Measurements from ENCODE around the gene KDM2B.
A peak's percentile ranks its signal among the peaks of the same experiment; 100 is the strongest.

The KDM2B gene

DNA sequence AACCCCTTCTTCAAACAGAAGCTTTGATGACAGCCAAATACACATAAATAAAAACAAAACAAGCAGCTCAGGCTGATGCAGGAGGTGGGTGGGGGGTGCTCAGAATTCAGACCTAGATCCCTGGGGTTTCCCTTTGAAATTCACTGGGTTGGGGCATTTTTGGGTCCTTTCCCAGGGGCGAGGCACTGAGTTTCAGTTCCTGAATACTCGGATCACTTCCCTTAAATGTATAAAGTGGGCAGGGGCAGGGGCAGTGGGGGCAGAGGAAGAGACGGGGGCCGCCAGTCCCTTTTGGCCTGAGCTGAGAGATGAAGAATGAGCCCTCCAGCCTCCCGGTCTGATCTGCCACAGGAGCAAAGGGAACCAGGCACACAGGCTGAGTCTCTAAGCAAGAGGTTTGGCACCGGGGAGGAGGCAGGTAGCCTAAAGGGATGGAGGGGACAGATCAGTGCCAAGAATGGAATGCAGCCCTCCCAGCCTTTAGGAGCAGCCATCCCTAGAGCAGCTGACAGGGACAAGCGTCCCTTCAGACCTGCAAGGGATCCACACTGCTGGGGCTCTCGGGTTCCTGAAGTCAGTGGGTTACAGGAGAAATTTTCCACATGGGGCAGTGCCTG, 20.3 kb downstream of the KDM2B start:
- ATAC-seq, result peak in 1 of 2 donors; percentile 36

DNA sequence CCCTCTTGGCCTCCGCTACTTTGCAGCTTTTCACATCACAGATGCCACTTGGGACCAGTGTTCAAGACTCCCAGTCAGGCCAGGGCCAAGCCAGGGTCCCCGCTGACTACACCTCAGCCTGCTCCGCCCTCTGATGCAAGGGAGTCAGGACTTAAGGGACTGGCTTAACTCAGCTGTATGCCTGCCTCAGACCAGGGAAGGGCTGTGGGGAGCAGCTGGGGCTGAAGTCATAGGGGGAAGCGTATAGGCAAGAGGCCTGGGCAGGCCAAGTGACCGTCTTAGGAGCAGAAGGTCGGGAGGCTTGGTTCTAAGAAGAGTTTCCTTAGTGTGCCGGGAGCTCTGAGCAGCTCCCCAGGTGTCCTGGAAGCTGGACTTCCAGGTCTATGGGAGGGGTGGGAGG, 21.9 kb downstream of the KDM2B start:
- no peak for ATAC-seq

DNA sequence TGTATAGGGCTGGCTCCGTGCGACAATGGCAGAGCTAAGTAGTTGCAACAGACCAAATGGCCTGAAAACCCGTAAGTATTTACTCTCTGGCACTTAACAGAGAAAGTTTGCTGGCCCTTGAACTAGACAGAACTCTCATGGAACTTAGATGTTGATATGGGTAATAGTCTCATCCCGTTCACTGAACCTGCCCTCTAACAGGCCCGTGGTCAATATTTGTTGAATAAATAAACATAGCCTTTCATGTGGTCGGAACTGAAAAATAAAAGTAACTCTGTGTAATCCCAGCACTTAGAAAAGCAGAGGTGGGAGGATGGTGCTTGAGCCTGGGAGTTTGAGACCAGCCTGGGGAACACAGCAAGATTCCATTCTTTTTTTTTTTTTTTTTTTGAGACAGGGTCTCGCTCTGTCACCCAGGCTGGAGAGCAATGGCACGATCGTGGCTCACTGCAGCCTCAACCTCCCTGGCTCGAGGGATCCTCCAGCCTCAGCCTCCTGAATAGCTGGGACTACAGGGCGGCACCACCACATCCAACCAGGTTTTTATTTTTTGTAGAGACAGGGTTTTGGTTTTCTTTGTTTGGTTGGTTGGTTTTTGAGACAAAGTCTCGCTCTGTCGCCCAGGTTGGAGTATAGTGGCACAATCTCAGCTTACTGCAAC, 29.7 kb downstream of the KDM2B start:
- no peak for ATAC-seq

DNA sequence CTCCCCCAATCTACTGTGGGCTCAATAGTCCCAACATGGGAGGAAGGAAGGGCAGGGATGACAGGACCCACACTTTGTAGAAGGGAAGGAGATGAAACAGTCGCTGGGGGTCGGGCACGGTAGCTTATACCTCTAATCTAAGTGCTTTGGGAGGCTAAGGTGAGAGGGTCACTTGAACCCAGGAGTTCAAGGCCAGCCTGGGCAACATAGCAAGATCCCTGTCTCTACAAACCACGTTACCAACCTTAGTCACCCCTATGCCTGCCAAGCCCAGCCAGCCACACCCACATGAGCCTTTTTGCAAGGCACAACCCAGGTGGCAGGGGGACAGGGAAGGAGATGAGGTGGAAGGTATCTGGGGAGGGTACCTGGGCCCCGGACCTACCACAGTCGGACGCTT, 31.7 kb downstream of the KDM2B start:
- no peak for ATAC-seq

DNA sequence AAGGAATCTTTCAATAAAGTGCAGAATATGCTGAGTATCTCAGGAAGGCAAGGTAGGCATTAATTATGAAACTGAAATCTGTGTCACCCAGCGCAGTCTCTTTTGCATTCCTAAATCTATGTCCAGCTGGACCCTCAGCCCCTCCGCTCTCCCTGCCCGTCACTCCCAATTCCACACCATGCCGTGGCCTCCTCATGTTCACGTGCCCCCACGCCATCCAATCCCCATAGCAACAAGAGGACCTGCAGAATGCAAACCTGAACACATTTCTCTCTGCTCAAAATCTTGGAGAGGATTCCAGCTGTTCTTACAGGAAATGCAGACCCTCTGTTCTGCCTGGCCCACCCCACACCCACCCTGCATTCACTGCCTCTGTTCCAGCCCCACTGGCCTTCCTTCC, 35.3 kb downstream of the KDM2B start:
- no peak for ATAC-seq

DNA sequence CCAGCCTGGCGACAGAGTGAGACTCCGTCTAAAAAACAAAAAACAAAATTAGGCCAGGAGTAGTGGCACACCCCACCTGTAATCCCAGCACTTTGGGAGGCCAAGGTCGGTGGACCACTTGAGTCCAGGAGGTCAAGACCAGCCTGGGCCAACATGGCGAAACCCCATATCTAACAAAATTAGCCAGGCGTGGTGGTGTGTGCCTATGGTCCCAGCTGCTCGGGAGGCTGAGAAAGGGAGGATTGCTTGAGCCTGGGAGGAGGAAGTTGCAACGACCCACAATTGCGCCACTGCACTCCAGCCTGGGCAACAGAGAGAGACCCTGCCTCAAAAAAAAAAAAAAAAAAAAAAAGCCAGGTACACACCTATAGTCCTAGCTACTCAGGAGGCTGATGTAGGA, 37.0 kb downstream of the KDM2B start:
- ATAC-seq, result no peak

DNA sequence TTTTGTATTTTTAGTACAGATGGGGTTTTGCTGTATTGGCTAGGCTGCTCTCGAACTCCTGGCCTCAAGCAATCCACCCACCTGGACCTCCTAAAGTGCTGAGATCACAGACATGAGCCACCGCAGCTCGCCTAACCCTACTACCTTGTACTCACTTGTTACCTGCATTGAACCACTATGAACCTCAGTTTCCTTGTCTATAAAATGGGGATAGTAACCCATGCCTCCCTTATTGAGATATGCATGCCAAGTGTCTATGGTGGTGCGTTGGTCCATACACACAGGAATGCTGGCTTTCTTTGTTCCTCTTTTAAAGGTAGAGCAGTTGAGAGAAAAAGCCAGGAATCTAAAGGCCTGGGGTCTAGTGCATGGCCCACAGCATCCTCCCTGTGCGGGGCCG, 40.9 kb downstream of the KDM2B start:
- ATAC-seq, result no peak

DNA sequence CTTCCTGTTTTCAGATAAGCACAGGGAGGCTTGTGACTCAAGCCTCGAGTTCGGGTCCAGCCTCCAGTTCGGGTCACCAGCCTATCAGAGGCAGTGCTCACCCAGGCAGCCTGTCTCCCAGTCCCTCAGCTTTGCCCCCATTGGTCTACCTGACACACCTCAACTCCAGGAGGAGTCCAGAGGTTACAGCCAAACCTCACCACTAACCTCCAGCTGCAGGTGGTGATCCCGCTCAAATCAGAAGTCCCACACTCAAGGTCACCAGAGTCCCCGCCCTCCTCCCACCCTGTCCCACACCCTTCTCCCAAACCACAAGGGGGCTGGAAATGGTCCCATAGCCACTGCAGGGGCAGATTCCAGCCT, 42.1 kb downstream of the KDM2B start:
- no peak for ATAC-seq

DNA sequence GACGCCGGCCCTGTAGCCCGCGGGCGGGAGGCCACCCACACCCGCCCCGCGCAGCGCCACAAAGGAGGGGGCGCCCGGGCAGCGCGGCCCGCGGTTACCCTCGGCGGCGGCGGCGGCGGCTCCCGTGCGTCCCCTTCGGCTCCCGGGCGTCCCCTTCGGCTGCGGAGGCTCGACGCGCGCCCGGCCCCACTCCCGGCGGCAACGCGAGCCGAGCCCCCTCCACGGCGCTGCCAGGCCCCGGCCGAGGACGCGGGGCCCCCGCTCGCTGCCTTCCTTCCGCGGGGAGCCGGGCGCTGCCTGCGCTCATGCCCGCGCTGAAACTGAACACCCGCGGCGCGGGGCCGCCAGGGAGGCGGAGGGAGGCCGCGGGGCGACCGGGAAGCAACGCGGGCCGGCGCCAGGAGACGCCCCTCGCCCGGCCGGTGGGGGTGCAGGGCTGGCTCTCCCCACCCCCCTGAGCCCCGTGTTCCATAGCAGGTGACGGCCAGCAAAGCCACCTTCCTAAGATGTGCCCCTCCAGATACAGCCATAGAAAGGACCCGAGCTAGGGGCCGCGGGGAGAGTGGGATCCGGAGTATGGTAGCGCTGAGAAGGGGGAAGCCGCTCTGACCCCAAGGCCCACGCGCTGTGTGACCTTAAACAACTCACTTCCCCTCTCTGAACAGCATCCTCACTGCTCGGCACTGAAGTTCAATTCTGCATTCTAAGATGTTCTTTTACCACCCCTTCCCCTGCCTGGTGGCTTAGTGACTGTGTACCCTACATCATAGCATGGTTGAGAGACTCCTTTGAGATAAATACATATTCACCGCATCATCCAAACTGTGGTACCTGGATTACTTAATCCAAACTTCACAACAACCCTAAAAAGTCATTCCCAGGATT, 42.8 kb downstream of the KDM2B start:
- no peak for ATAC-seq

DNA sequence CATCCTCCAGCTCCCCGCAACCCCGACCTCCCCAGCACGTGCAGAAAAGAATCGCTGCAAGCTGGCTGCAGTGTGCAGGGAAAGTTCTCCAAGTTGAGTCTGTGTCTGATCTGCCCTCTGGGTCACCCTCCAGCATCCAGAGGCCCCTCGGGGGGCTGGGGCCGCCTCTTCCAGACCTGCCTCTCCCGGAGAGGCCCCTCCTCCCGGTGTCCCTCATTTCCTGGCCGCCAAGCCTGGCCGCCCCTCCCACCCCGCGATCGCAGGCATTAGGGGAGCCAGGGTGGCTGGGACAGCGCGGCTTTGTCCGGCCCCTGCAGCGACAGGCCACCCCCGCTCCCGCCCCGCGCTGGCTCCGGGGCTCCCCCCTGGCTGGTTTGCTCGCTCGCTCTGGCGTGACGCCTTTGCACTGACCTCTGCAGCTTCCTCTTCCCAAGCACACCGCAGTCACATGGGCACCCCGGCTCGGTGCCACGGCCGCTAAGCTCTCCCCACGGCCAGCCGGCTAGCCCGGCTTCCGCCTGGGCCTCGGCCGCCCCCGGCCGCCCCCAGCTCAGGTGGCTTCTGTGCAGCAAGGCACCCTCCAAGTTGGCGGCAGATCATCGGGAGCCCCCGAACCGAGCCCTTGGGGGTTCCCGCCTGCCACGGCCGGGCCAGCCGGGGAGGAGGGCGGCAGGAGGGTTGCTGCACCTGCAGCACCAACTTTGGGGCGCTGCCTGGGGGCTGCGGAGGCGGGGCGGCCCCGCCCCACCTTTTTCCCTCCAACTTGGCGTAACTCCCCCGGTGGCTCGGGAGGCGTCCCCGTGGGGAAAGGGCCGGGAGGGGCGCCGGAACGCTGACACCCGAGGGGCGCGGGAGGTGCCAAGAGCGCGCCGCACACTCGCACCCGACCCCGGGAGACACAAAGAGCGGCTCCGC, 43.7 kb downstream of the KDM2B start:
- peak; percentile 4 to 10 for ATAC-seq

DNA sequence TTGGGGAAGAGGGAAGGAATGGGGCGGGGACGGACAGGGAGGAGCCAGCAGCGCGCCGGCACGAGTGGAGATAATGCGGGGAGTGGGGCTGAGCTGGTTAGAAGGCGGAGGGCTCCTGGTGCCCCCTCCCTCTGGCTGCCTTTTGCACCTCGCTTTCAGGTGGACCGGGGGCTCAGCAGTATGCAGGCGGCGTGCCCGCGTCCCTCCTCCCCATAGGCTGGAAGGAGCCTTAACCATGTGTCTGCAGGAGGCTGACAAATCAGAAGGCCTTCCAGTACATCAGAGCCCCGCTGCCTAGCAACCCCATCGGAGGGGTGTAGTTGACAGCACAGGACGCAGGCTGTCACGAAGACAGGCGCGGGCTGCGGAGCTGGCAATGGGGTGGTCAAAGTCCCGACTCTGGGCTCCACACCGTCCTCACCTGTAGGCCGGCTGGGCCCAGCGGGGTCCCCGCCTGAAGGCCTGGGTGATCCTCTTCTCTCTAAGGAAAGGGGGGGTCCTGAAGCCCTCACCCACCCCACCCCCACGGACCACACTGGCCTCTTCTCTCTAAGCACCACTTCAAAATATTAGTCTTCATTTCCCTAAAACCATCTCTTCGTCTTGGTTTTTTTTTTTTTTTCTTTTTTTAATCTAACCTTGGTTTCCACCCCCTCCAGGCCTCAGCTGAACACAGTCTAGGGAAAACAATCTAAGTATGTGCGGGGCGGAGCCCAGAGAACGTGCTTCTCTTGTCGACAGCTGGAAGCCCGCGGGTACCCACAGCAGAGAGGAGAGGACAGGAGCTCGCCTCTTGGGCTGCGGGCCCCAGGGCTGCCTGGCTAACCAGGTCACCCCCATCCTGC, 44.5 kb downstream of the KDM2B start:
- ATAC-seq, result peak; percentile 79 to 83

DNA sequence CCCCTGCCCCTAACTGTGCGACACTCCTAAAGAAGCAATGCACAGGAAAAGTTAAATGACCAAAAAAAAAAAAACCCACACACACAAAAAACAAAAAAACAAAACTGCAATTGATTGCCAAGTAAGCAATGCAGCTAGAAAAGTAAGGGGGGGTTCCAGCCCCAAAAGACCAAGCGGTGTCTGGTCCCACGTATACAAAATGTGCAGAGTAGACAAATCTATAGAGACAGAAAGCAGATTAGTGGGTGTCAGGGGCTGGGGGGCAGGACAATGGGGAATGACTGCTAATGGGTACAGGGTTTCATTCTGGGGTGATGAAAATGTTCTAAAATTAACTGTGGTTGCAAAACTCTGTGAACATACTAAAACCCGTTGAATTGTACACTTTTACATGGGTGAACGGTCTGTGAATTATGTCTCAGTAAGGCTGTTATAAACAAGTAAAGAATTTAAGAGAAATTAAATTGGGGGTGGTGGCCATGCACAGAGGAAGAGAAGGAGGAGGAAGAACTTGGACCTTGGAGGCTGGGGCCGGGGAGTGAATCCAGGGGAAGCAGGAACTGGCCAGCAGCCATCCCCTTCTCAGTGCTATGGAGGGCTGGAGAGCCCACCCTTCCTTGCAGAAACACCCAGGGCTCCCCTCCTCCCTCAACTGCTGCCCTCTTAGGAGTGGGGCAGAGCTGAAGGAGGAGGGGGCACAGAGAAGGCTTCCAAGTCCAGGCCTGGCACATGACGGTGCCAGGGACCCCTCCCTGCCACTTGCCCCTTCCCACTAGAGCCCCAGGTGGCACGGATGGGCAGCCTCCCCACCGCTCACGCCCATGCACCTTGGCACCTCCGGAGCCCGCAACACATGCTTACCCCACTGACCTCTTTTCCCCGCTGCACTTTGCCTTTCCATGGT, 45.4 kb downstream of the KDM2B start:
- no peak for ATAC-seq

DNA sequence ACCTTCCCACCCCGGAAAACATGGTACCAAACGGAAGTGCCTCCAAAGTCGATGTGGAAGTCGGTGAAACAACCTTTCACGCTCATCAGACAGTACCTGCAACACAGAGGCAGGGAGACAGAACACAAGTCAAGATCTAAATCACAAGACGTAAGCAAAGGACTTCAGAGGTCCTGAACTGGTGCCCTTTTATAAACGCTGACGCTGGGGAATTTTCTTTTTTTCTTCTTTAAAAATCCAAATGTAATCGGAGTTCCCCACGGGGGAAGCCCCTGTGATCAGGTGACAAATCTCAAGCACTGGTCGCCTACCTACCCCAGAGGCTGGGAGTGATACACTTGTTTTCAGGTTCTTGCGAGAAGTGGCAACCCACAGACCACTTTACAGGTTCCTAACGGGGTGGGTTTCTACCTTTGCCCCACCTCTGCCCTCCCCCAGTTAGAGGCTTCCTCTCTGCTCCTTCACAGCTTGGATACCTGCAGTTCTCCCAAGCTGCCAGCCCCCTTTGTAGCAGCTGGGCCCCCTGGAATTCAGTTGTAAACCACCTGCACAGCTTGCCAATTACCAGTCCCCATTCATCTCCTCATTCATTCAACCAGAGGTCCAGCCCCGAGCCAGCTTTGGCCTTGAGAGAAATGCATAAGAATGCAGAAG, 46.2 kb downstream of the KDM2B start:
- peak; percentile 50 to 59 for ATAC-seq

DNA sequence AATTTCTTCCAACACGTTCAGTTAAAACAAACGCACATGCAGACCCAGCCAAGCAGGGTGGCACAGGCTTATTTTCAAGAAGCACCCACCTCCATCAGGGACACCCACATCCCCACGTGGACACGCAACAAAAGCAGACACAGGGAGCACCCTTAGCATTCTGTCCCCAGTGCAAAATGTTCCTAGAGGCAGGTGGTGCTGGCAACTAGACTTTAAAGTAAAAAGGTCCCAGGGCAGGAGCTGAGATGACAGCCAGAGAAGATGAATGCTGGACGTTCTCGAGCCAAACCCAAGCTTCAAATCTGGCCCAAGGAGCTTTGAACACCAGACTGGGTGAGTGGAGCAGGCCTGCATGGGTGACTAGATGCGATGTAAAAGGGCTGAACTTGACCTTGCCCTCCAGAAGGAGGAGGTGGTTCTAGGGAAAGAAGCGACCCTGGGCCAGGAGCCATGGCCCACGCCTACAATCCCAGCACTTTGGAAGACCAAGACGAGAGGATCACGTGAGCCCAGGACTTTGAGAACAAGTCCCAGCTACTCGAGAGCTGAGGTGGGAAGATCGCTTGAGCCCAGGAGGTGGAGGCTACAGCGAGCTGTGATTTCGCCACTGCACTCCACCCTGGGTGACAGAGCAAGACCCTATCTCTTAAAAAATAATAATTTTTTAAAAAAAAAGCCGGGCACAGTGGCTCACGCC, 47.3 kb downstream of the KDM2B start:
- ATAC-seq, result no peak

DNA sequence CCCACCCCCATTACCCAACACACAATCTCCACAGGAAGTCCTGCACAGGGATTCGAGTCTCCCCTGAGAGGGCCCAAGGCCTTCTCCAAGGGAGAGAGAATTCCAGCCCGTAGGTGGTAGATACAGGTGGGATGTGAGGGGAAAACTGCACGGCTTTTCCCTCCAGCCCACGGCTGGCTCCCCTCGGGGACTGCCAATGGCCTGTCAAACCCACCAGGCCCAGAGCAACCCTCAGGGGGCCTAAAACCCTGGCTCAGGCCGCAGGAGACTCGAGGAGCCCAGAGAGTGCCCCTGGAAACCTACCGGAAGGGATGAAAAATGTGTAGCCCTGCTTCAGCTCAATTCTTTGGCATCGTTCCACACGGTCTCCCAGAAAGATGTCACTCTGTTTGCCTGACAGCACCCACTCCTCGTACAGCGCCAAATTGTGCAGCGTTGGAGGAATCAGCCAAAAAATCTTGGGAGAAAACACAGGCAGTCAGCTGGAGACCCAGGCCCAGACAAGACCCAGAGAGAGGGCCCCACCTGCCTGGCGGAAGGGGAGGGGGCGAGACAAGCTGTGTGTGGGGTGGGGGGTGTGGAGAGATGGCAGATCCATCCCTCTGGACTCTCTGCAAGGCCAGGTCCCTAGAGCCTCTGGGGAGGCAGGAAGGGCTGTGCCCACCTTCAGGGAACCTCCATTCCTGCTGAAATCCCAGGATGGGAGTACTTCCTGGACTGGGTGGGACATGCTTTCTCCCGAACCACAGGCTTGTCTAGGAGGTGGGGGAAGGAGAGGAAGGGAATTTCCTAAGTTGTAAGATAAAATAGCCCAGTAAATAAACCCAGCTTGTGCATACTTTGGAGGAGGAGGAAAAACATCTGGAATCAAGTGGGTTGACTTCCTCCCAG, 48.1 kb downstream of the KDM2B start:
- no peak for ATAC-seq

DNA sequence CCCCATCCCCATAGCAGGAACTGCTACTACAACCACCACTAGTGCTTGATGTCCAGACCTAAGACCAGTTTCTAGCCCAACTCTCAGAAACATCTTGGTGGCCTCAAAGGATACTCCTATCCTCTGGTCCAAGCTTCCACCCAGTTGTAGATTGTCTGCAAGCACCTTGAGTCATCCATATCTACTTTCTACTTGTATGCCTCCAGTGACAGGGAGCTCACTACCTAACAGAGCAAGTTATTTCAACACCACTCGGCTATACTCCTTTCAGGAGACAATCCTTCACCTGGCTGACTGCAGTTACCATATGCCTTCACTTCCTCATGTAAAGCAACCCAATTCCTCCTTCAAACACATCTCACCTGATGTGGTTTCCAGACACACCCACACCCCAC, 49.5 kb downstream of the KDM2B start:
- no peak for ATAC-seq

DNA sequence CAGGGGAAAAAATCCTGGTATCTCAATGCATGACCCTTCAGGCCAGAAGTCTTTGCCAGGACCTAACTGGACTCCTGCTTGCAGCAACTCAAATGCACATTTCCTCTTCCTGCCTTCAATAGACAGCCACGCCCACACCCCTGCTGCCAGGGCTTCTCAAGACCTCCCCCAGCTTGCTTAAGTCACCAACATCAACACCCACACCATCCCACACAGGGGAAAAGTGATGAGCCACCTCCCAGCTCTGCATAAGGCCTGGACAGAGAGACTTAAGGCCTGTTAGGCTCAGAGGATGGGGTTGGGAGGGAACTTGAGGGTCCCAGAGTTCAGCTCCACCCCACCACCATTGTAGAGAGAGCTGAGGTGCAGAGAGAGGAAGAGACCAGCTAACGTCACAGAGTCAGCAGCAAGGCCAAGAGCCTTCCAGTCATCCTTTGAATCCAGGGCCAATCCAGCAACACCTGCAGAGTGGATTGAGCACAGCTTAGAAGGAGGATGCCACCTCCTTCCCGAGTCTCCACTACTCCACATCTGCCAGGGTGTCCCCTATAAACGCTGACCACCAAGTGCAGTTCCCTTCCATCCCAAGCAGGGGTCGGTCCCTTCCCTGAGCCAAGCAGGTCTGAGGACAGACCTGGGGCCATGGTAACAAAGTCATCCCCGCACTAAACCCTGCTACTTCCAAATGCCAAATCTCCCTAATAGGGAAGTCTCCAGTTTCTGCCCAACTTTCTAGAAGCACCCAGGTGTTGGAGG, 50.0 kb downstream of the KDM2B start:
- ATAC-seq, result peak; percentile 48 to 54

DNA sequence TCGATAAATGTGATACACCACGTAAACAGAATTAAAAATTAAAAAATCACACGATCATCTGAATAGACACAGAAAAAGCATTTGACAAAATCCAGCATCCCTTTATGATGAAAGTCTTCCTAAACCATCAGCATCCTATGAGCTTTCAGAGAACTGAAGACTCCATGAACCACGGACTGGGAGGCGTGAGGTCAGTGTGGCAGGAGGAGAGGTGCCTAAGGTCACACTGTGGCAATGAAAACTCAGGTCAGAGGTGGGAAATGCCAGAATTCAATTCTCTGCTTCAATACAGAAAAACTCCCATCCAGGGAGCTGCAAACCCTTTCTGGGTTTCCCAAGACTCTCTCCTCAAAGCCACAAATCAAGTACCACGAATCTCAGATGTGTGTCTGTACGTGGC, 51.6 kb downstream of the KDM2B start:
- ATAC-seq, result no peak
